ENCODE data around the gene PARP4. TPM values are rescaled to one million over a fixed set of nuclear protein-coding genes. Genes with fewer than 3 reads are reported as not detected.
"Not testable (repeated sequence)": the region's sequence is repeated elsewhere in the genome, so short reads cannot be mapped to it uniquely, and the experiment has no call there.

PARP4 gene
- polyA plus RNA-seq, 1 experiment, result 73.9 TPM

- Histone ChIP-seq H3K27ac (ENCODE audit: low read depth, low read length) (no peak overlapping the region), H3K27me3 (ENCODE audit: control insufficient read depth, insufficient read depth, low read length) (no peaks in the 10 kb centered on the region), H3K9me3 (ENCODE audit: control insufficient read depth, insufficient read depth, low read length) (no peaks in the 10 kb centered on the region), H3K4me3 (ENCODE audit: low read depth, low read length) (no peak overlapping the region)
- POLR2A ChIA-PET, result no interaction called here
- no peak for DNase-seq (ENCODE audit: low read depth, low spot score)
- CTCF ChIA-PET, result no interaction called here
- TF ChIP-seq, protein P1, sequence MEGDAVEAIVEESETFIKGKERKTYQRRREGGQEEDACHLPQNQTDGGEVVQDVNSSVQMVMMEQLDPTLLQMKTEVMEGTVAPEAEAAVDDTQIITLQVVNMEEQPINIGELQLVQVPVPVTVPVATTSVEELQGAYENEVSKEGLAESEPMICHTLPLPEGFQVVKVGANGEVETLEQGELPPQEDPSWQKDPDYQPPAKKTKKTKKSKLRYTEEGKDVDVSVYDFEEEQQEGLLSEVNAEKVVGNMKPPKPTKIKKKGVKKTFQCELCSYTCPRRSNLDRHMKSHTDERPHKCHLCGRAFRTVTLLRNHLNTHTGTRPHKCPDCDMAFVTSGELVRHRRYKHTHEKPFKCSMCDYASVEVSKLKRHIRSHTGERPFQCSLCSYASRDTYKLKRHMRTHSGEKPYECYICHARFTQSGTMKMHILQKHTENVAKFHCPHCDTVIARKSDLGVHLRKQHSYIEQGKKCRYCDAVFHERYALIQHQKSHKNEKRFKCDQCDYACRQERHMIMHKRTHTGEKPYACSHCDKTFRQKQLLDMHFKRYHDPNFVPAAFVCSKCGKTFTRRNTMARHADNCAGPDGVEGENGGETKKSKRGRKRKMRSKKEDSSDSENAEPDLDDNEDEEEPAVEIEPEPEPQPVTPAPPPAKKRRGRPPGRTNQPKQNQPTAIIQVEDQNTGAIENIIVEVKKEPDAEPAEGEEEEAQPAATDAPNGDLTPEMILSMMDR (IDR thresholded peaks at IDR 0.05; ENCODE audit: low read depth, low read length), result no peak
Observed at GRCh38 chr13:24458736-24459135, 53.8 kb downstream of the PARP4 start.

DNA sequence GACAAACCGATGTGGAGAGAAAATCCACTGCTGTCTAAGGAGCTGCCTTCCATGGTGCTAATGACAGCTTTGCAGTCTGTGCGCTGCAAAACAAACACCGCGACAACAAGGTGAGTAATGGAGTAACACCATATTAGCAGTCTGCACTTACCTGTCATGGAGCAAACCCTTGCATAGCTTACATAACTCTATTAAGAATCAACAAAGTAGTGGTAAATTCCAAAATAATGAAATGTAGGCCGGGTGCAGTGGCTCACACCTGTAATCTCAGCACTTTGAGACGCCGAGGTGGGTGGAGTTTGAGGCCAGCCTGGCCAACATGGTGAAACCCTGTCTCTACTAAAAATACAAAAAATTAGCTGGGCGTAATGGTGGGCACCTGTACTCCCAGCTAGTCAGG lies 56.2 kb downstream of the PARP4 start:
- Histone ChIP-seq H3K27ac (ENCODE audit: low read depth, low read length) (no peak overlapping the region), H3K27me3 (ENCODE audit: control insufficient read depth, insufficient read depth, low read length) (no peaks in the 10 kb centered on the region), H3K9me3 (ENCODE audit: control insufficient read depth, insufficient read depth, low read length) (no peaks in the 10 kb centered on the region), H3K4me3 (ENCODE audit: low read depth, low read length) (no peak overlapping the region)
- TF ChIP-seq, protein P1 (IDR thresholded peaks at IDR 0.05; ENCODE audit: low read depth, low read length), result no peak
- CTCF ChIA-PET, result no interaction called here
- DNase-seq (ENCODE audit: low read depth, low spot score), result no peak
- POLR2A ChIA-PET, result no interaction called here

- TF ChIP-seq, protein P1 (IDR thresholded peaks at IDR 0.05; ENCODE audit: low read depth, low read length), result no peak
- ChIA-PET POLR2A (no interaction called here), CTCF (no interaction called here)
Observed at GRCh38 chr13:24454056-24454455, 58.5 kb downstream of the PARP4 start.

DNA sequence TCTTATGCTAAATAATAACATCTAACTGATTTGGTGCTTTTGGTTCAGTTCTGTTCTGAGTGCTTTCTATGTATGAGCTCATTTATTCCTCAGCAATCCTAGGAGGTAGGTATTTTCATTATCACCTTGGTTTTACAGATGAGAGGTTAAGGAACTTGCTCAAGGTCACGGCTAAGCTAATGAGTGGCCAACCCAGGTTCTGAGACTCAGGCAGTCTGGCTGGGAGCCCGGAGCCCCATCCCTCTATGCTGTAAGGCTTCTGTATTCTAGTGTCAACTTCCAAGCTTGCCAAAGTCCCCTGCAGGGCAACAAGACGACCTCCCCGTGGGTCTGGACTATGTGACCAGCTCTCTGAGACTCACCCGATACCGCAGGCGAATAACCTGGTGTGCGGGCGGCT lies 60.5 kb downstream of the PARP4 start:
- H3K27me3 ChIP-seq (ENCODE audit: control insufficient read depth, insufficient read depth, low read length), result no peaks in the 10 kb centered on the region
- no peak for DNase-seq (ENCODE audit: low read depth, low spot score)
- no peak overlapping the region for H3K27ac ChIP-seq (ENCODE audit: low read depth, low read length)
- CTCF ChIA-PET, result no interaction called here
- no peaks in the 10 kb centered on the region for H3K9me3 ChIP-seq (ENCODE audit: control insufficient read depth, insufficient read depth, low read length)
- POLR2A ChIA-PET, result no interaction called here
- TF ChIP-seq, protein P1 (IDR thresholded peaks at IDR 0.05; ENCODE audit: low read depth, low read length), result no peak
- no peak overlapping the region for H3K4me3 ChIP-seq (ENCODE audit: low read depth, low read length)

More at GRCh38 chr13:24454056-24454455, 58.5 kb downstream of the PARP4 start:
- Histone ChIP-seq H3K27ac (ENCODE audit: low read depth, low read length) (no peak overlapping the region), H3K27me3 (ENCODE audit: control insufficient read depth, insufficient read depth, low read length) (no peaks in the 10 kb centered on the region), H3K9me3 (ENCODE audit: control insufficient read depth, insufficient read depth, low read length) (no peaks in the 10 kb centered on the region), H3K4me3 (ENCODE audit: low read depth, low read length) (no peak overlapping the region)
- no peak for DNase-seq (ENCODE audit: low read depth, low spot score)

GRCh38 chr13:24450530-24450929 lies 62.0 kb downstream of the PARP4 start:
- Histone ChIP-seq H3K27me3 (ENCODE audit: control insufficient read depth, insufficient read depth, low read length) (no peaks in the 10 kb centered on the region), H3K9me3 (ENCODE audit: control insufficient read depth, insufficient read depth, low read length) (no peaks in the 10 kb centered on the region), H3K27ac (ENCODE audit: low read depth, low read length) (no peak overlapping the region), H3K4me3 (ENCODE audit: low read depth, low read length) (no peak overlapping the region)
- TF ChIP-seq, protein P1 (IDR thresholded peaks at IDR 0.05; ENCODE audit: low read depth, low read length), result no peak
- ChIA-PET CTCF (no interaction called here), POLR2A (no interaction called here)
- DNase-seq (ENCODE audit: low read depth, low spot score), result no peak

GRCh38 chr13:24444851-24445250 lies 67.7 kb downstream of the PARP4 start:
- DNase-seq (ENCODE audit: low read depth, low spot score); H3K9me3 ChIP-seq (ENCODE audit: control insufficient read depth, insufficient read depth, low read length); H3K27me3 ChIP-seq (ENCODE audit: control insufficient read depth, insufficient read depth, low read length); H3K4me3 ChIP-seq (ENCODE audit: low read depth, low read length); H3K27ac ChIP-seq (ENCODE audit: low read depth, low read length); POLR2A ChIA-PET; CTCF ChIA-PET: not testable (repeated sequence)
